Renal cortical epithelial cell (primary cell): ENCODE measurements around the gene ICAM2. TPM values are rescaled to one million over a fixed set of nuclear protein-coding genes. Genes with fewer than 3 reads are reported as not detected.

ENCODE experiments used
- DNase-seq: peaks from one replicate; pipeline ENCODE4 v3.0.0-alpha.2; 2011; ENCODE audit warnings: low read depth
- total RNA-seq: library from RNA; depleted of rRNA; stranded (reverse); fragments of >200 nt; gene quantifications from 2 replicates; pipeline ENCODE4 v1.2.3, GENCODE V29; 2014

Gene ICAM2
- total RNA-seq = 6.4 and 11.6 TPM in 2 replicates

DNA sequence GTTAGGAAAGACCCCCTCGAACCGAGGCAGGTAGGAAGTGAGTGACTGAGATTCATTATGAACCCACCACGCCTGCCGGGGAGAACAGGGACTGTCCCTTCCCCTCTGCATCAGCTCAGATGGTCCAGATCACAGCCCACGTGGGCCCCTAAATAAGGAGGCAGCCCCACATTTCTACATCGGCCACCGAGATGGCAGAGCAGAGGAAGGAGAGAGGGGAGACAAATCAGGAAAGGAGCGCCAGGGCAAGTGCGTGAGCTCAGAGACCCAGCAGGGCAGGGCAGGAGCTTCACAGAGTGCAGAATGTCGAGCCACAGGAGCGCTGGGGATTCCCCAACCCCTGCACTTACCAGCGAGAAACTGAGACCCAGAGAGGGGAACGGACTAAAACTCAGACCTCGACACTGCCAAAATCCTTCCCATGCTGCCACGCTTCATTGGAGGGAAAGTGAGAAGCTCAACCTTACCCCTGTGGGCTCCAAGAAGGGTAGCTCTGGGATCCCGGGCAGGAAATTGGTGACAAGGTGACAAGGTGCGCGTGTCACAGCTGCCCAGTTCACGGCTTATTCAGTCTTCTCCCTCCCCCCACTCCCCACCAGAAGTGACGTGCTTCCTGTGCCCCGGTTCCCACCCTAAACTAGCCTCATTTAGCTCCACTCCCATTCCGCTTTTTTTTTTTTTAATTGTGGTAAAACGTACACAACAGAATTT lies at the start of gene ICAM2:
Gene ICAM2, minus strand, starts transcription at position 578 of the 711 bp plus-strand sequence. CDS start 13,942 bp downstream, outside the sequence.
- DNase-seq = no peak

DNA sequence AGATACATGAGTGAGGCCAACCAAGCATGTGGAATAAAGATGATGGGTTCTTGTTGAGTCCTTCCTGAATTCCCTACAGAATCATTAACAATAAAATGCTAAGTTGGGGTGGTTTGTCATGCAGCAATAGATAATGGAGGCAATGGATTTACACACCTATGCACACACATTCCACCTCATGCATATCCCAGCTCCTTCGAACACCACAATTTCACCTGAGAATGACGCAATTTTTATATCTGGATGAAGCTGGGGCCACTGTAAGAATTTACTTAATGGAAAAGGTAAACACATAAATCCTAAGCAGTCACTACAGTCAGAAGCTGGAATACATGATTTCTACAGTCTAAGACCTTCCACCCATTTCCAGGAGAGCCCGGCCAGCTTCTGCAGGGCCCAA lies 49.8 kb upstream of the ICAM2 start:
- DNase-seq = no peak

DNA sequence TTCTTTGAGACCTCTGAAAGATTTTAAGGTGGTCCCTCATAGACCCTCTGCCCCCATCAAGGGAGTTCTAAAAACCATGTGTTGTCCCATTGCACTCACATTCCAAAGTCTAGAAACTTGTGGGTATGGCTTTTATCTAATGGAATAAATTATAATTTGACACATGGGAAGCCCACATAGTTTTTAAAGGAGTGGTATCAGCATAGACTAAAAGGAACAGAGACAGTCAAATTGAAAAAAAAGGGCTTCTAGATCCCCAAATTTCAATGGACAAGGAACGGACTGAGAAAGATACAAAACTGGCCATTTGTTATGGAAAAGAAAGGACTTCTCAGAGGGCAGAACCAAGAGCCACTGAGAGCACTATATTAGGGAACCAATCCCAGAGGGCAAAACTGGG lies 48.7 kb upstream of the ICAM2 start:
- no peak for DNase-seq

DNA sequence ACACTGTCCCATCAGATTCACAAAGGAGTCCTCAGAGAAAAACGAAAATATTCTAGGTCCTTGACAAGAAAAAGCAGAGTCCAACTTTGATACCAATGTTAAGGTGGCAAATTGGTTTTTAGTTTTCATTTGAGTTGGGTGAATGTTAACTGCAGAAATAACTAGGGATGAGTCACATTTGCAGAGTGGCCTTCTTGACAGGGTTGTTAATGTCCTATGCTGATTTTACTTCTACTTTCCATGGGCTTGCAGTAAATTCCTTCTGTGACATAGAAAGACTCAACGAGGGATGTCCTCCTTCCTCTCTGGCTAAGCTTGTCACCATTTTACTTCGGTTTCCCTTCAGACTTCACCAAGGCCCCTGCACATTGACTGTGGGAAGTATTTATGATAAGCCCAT lies 47.2 kb upstream of the ICAM2 start:
- peak; percentile 54 for DNase-seq

DNA sequence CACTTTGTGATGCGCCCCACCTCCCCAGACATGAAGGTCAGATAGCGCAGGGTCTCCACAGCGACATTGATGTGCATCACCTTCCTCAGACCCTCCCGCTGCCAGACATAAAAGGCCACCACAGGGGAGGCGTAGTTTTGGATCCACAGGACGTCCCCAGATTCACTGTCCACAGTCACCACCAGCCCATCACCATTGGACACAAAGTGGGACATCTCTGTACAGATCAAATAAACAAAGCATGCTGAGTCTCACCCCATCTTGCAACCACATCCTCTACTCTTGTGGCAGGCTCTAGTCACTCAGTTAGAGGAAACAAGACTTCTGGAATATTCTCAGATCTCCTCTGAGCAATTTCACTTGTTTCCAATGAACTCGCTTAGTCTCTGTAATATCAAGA lies 46.3 kb upstream of the ICAM2 start:
- no peak for DNase-seq

DNA sequence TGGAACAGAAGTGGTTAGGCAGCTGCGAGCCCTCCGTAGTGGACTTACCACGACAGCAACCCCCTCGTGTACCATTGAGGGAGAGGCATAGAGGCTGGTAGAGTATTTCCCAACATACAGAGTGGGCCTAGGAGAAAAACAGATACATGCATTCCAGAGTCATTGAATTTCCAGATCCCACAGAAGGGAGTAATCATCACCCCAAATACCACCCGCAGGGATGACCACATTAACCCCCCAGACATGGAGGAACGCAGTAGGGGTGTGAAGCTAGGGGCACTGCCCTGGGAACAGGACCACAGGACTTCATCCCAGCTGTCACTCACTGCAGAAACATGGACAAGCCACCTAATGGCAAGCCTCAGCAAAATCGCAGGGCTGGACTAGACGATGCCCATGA lies 44.7 kb upstream of the ICAM2 start:
- no peak for DNase-seq

DNA sequence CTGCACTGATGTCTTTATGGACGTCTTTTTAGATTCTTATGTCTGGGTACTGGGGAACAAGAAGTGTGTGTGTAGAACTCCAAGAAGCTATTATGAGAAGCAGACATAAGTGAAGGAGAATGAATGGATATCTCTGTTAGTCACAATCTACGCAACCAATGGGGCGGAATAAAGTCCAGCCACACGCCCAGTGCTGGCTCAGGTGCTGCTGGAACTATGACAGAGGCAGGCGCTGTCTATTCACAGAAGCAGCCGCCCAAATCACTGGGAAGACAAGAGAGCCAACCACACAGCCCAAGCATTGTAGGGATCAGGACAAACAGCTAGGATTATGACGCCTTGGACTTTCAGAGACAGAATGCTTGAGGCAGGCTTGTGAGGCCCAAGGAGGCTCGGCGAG lies 43.9 kb upstream of the ICAM2 start:
- no peak for DNase-seq

DNA sequence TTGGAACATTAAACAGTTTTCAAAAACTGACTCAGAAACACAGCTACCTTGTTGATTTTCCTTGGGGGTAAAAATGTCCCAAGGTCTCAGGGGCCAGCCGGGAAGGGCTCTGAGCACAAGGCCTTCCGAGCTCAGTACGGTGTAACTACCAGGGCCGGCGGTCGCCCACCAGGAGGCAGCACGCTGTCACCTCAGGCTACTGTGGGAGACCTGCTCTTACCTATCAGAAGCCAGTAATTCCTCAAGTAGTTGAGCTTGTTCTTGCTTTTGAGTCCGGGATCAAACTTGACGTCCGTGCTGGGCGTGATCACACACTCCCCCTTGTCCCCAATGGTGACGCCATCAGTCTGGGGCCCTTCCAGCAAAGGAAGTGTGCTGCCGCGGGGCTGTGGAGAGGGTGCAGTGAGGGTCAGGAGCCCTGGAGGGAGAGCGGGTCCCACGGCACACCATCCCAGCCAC lies 43.4 kb upstream of the ICAM2 start:
- peak; percentile 61 for DNase-seq

DNA sequence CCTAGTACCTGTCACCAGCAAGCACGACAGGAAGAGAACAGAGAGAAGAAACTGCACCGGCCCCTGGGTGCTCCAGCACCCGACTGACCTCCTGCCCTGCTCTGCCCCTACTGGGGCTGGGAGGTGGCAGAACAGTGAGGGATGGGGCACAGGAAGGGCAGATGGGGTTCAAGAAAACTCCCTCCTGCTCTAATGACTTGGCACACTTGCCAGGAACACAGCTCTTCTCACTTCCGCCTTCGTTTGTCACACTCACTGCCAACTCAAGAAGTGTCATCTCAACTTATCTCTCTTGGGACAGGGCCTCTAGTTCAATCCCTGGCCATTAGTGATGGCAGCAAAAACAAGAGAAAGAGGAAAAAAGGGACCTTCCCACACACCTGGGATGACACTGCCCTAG lies 42.7 kb upstream of the ICAM2 start:
- no peak for DNase-seq

DNA sequence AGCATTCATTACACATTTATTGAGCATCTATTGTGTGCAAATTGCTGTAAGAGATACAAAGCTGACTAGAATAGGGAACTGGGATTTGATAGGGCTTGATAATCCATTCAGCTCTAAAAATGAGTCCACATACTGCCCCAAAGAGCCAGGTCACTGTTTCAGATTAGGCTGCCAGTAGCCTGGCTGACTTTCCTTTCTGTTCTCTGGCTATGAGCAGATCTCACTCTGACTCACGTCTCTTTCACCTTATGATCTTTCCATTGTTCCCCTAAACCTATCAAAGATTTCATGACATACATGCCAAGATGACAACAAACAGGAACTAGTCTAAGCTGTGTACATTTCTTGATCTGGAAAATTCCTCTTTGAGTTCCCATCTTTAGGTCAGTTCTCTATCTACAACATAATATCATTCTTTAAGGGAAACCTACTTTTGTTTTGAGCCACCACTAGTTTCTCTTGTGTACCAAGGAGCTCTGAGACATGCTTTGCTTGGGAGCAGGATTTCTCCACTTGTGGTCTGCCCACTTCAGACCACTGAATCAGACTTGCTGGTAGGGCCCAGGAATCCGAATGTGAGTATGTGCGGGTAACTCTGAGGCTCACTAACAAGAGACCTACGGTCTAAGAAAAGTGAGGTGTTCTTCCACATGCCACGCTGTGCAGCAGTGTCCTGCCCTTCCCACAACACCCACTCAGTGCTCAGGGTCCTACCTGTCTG lies 40.9 kb upstream of the ICAM2 start:
- peak; percentile 70 for DNase-seq

DNA sequence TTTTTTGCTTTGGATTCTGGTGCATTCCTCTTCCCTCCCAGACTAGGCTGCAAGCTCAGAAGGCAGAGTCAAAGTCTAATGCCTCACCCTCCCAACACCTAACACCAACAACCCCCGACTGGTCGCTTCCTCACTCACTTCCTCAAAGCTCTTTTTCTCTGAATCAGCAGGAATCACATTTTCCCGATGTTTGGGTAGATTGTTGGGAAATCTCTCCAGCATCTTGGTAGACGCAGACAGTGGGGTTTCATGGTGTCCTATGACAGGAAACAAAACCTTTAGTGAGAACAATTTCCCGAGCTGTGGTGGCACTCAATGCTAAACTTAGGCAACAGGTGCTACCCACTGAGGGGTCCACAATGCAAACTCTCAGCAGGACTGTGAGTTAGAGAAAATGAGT lies 39.9 kb upstream of the ICAM2 start:
- no peak for DNase-seq

DNA sequence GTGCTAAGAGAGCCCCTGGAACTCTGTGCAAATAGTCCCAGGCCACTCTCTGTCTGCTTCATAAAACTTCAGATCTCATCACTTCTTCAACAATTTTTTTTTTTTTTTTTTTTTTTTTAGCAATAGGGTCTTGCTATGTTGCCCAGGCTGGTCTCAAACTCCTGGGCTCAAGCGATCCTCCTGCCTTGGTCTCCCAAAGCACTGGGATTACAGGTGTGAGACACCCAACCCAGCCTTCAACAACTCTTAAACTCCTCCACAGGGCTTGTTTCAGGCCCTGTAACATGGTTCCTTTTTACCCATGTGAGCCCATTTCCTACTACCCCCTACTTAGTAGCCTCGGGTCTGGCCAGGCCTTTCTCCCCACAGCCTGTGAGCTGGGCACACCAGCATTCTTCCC lies 39.3 kb upstream of the ICAM2 start:
- no peak for DNase-seq

DNA sequence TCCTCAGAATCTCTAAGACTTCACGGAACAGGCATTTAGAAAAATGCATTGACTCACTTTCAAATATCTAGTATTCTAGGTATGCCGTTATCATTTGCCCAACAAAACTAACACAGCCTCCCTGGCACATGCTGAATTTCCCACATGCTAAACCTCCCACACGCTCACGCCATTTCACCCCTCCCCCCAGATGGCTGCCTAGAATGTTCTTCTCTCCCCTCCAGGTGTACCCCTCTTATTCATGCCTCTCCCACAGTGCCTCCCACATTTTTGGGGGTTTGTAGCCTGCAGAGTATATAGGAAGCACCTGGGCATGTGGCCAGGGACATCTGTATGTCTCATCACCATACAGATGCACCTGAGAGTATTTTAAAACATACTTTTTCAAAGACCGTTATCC lies 38.2 kb upstream of the ICAM2 start:
- DNase-seq = no peak

DNA sequence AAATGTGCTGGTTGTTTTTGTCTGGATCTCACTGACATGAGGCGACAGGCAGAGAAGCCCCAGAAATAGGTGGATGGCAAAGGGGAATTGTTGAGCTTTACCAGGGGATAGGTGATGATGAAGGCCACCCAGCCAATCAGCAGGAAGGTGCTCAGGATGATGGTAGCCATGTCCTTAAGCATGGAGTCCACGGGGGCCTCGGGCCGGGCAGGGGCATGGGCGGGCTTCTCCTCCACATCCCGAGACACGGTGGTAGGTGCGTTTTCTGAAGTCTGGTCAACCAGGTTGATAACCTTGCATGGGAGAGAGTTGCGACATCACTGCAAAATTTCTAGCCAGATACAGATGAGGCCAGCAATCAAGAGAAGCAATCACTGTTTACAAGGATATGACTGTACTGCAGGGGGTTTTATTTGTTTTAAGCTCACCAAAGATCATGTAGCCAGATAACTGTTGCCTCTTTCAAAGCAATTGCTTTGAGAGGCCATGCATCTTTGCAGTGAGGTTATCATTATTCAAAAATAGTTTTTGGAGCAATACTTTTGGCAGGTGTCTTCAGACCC lies 37.3 kb upstream of the ICAM2 start:
- no peak for DNase-seq

DNA sequence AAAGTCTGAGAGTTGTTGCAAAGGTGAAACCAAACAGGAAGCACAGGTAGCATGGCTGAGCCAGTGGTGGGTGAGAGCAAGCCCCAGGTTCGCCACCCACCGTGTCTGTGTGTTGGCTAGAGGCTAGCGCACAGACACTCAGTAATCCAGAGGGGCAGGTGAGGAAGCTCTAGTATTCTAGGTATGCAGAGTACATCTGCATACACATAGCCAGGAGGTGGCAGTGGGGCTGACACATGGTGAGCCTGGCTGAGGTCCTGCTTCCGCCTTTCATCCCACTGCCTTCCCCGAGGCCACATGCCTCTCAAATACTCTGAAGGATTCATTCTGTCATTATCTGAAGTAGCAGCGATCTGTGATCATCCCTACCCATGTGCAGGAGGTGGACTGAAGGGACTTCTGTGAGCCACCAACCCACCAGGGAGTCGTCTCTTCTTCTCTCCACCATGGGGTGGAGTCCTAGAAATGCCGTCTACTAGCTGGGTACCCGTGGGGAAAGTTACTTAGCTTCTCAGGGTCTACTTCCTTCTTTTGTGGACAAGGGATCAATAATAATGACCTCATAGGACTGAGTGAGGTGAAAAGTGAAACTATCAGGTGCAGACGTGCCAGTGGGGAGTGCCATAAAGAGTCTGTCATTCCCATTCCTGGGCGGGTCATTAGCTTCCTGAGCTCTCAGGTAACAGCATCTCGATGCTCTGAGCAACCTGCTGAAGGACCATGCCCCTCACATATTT lies 36.0 kb upstream of the ICAM2 start:
- no peak for DNase-seq

DNA sequence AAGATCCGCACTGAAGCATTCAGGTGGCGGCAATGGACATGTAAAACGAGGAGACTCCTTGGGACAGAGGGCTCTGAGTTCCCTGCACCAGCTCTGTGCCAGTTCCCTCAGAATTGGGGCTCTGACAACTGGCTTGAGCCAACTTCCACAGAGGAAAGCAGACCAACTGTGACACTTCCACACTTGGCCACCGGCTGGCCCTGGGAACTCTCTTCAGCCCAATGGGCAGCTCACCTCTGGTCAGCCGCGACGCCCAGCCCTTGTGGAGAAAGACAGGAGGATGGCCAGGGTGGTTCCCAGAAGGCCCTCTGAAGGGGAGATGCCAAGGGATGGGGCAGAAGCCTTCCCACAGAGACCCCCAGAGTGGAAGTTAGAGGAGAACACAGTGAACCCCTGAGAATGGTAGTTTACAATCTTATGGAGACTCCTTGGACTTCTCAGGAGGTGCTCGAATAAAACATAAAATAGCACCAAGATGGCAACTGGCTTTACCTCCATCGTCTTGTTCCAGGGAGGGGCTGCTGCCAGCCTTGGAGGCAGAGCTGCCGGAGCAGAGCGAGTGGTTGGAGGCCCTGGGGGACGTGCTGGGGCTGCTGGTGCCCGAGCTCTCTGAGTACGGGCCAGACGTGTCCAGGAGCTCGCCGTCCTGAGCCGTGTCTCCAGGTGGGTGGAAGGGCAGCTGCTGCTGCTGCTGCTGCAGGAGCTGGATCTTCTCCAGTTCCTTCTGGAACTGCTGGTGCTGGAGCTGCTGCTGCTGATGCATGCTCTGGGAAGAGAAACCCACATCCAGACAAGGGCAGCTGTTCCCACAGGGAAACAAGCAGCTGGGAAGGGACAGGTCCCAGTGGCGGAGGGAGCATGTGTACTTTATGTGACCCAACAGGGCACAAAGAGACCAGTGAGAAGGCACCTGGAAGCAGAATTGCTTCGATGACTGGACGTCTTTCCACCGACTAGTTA lies 35.0 kb upstream of the ICAM2 start:
- no peak for DNase-seq

DNA sequence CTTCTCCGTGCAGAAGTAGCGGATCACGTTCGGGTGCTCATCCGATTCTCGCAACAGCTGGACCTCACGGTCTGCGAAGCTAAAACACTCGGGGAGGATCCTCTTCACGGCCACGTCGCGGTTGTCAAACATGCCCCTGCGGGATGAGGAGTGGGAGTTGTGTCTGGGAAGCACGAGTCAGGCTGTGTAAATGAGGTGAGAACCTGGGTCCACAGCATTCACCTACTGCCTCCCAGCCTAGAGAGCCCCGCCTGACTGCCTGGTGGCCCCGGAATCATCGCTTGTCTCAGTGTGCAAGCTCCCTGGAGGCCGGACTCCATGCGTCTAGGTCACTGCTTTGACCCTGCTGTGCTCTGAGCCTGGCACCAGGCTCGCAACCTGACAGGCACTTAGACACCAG lies 33.9 kb upstream of the ICAM2 start:
- DNase-seq = no peak

DNA sequence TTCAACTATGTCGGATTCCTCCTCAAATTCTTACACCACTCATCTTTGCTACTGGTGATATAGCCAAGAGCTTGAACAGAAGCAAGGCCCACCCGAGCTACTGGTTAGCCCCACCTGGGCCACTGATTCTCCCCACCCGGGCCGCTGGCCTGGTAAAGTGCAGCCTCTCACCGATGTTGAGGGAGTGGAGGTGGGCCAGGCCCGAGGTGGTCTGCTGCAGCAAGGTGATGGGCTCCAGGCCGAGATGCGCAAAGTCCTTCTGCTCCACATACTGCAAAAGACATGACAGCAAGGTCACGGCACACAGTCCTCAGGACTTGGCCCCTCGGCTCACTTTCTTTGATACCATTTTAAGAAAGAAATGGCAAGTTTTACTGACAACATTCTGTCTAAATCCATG lies 32.7 kb upstream of the ICAM2 start:
- DNase-seq = no peak

DNA sequence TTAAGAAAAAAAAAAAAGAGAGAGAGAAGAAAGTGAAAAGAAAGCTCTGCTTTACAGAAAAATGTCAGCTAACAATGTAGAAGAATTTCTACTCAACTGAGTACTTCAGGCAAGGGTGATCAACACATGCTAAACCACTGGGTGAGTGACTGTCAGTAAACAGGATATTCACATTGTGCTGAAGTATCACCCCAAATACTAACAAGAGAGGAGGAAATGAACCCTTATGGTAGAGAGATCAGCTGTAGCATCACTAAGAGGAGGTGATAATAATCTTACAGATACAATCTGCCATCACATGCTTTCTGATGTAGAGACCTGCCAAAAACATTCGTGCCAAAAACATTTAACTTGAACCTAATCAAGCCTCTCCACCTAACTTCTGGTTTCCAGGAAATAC lies 30.7 kb upstream of the ICAM2 start:
- DNase-seq = no peak

DNA sequence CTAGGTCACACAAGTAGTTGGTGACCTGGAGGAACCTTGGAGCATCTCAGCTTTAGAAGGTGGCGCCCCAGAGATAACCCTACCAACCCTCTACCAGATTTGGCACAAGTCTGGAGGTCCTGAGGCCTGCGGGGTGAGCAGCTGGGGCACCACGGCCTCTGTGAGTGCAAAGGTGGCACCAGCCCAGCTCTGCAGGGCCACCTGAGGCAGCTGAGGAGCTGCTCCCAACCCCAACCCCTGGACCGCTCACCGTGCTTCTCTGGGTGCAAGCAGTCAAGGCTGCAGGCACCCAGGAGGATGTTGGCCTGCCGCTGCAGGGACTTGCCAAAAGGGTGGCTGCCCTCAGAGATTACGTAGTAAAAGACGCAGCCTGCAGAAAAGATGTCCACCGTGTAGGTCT lies 28.4 kb upstream of the ICAM2 start:
- no peak for DNase-seq

DNA sequence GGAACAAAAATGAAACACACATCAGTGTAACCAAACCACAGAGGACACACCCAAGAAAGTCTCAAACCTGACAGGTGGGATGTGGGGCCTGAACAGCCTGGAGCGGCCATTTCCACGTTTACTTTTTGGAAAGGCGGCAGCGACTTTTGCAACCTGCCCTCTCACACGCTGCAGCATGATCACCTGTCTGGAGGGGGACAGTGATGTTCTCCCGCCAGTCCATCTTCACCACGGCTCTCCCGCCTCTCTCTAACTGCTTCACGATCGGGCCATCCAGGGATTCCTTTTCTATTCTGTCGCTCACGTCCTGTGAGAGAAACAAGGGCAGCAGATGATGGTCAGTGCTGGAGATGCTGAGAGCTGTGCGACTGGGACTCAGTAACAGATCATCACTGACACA lies 24.7 kb upstream of the ICAM2 start:
- DNase-seq = no peak
